DND-41 (cell line): ENCODE data around the gene TSPEAR.

ENCODE experiments used
- CTCF ChIP-seq: IDR thresholded peaks from 2 replicates; pipeline ENCODE4 v1.5.1; 2012; ENCODE audit warnings: borderline replicate concordance, low read length, moderate library complexity, mild to moderate bottlenecking; ENCODE audit not compliant: poor library complexity, severe bottlenecking; ENCODE audit errors: extremely low read depth
- EZH2 ChIP-seq: IDR thresholded peaks from 3 replicates; pipeline ENCODE4 v1.6.1; 2012; ENCODE audit warnings: borderline replicate concordance, low read depth, mild to moderate bottlenecking, moderate library complexity, low read length, inconsistent platforms; ENCODE audit not compliant: severe bottlenecking

GRCh38 chr21:44450999-44451398, 260.4 kb downstream of the TSPEAR start:
- TF ChIP-seq CTCF: no peak
- TF ChIP-seq EZH2: no peak
